Esophagus squamous epithelium (tissue), 4 donors: ENCODE measurements around the gene KIAA1671.

Experiments
- POLR2A ChIP-seq, 4 donors: fragments of 450-650 bp; IDR thresholded peaks; one replicate each; pipeline ENCODE4 v1.6.1; 2017; ENCODE audit warnings: antibody characterized with exemption in 4 of 4, mild to moderate bottlenecking in 4 of 4, moderate library complexity in 3 of 4
- TF ChIP-seq, protein P1 (sequence below), 6 experiments: fragments of 450-650 bp in 4 of 6; fragments of 200-600 bp in 2 of 6; sonication (generic) in 2 of 6; IDR thresholded peaks; one replicate each; pipeline ENCODE4 v1.5.1; 2016 to 2019; ENCODE audit warnings: antibody characterized with exemption in 6 of 6, mild to moderate bottlenecking in 4 of 6, moderate library complexity in 4 of 6

DNA sequence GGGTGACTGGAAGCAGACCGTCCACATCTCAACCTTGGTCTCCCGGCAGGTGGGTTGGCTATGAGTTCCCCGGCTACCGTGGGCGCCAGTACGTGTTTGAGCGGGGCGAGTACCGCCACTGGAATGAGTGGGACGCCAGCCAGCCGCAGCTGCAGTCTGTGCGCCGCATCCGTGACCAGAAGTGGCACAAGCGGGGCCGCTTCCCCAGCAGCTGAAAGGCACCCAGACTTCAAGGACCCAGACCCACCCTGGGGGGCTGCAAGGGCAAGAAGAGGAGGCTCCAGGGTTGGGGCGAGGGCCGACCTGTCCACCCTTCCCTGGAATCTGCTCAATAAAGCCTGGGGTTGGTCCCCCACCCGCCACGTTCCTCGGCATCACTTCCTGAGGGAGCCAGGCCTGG, 254.5 kb downstream of the KIAA1671 start:
- TF ChIP-seq, protein P1, sequence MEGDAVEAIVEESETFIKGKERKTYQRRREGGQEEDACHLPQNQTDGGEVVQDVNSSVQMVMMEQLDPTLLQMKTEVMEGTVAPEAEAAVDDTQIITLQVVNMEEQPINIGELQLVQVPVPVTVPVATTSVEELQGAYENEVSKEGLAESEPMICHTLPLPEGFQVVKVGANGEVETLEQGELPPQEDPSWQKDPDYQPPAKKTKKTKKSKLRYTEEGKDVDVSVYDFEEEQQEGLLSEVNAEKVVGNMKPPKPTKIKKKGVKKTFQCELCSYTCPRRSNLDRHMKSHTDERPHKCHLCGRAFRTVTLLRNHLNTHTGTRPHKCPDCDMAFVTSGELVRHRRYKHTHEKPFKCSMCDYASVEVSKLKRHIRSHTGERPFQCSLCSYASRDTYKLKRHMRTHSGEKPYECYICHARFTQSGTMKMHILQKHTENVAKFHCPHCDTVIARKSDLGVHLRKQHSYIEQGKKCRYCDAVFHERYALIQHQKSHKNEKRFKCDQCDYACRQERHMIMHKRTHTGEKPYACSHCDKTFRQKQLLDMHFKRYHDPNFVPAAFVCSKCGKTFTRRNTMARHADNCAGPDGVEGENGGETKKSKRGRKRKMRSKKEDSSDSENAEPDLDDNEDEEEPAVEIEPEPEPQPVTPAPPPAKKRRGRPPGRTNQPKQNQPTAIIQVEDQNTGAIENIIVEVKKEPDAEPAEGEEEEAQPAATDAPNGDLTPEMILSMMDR (IDR thresholded peaks at IDR 0.05), result no peak
- TF ChIP-seq POLR2A (IDR thresholded peaks at IDR 0.05), result no peak
